ENCODE measurements around the gene CXCL9.

The CXCL9 gene

DNA sequence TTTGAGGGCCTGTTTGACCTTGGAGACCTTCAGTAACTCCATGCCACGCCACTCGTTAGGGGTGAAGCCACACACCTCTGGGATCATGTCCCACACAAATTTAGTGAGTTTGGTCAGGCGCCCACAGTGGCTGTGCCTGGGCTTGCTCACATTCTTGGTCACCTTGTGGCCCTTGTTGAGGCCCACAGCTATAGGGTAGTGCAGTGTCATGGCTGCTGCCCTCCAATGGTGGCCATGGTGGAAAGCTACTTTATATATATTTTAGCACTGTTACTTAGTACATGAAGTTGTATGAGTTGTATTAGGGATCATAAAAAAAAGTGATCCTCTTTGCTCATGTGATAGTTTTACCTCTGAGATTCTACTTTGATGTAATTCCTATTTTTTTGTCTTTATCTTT is 29.5 kb upstream of the CXCL9 start:
- no peak for DNase-seq (ENCODE audit: low read depth)
- TF ChIP-seq, protein P1, sequence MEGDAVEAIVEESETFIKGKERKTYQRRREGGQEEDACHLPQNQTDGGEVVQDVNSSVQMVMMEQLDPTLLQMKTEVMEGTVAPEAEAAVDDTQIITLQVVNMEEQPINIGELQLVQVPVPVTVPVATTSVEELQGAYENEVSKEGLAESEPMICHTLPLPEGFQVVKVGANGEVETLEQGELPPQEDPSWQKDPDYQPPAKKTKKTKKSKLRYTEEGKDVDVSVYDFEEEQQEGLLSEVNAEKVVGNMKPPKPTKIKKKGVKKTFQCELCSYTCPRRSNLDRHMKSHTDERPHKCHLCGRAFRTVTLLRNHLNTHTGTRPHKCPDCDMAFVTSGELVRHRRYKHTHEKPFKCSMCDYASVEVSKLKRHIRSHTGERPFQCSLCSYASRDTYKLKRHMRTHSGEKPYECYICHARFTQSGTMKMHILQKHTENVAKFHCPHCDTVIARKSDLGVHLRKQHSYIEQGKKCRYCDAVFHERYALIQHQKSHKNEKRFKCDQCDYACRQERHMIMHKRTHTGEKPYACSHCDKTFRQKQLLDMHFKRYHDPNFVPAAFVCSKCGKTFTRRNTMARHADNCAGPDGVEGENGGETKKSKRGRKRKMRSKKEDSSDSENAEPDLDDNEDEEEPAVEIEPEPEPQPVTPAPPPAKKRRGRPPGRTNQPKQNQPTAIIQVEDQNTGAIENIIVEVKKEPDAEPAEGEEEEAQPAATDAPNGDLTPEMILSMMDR (IDR thresholded peaks at IDR 0.05; ENCODE audit: control insufficient read depth, insufficient read depth, low read depth, low read length, missing control alignments), result no peak
- H3K4me3 ChIP-seq (ENCODE audit: control insufficient read depth, low read depth, low read length), result no peak overlapping the region

DNA sequence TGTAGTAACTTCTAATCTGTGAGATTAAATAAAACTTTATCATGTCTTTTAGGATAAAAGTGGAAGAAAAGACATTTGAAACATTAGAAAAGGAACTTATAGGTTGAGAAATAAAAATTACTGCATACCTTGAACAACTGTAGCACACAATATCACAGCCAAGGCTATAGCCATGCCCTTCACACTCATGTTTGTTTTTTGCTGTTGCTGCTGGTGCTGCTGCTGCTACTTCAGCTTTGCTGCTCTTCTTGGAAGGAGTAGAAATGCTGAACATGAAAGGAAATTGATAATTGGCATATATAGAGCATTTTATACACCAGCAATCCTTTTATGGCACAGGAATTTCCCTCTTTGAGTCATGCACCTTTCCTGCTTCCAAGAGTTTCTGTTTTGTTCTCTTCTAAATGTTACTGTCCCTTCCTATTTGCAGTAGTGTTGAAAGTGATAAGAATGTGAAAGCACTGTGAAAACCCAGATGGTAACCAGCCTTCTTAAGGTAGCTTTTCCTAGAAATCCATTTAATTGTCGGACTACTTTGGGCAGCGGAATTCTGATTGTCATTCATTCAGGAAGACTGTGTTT is 28.6 kb upstream of the CXCL9 start, which contains the start of gene CXCL11:
Gene CXCL11 (minus strand): TSS at position 272 of the 582 bp plus-strand sequence. CDS start 83 bp downstream, at position 189.
- TF ChIP-seq, protein P1 (IDR thresholded peaks at IDR 0.05; ENCODE audit: control insufficient read depth, insufficient read depth, low read depth, low read length, missing control alignments), result no peak
- no peak for DNase-seq (ENCODE audit: low read depth)
- no peak within 1 kb of the TSS for H3K4me3 ChIP-seq (ENCODE audit: control insufficient read depth, low read depth, low read length)

DNA sequence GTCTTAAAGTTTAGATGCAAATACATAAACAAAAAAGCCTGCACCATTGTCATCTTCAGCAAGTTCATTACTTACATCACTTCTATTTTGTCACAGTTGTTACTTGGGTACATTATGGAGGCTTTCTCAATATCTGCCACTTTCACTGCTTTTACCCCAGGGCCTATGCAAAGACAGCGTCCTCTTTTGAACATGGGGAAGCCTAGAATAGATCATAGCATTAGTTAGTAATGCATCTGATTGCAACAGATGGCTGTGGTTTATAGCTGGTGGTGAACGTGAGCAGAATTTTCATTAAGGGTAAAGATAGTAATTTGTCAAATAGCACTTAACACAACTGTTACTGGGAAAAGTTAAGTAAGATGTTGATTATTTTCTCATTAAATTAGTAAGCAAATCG is 27.8 kb upstream of the CXCL9 start:
- TF ChIP-seq, protein P1 (IDR thresholded peaks at IDR 0.05; ENCODE audit: control insufficient read depth, insufficient read depth, low read depth, low read length, missing control alignments), result no peak
- no peak for DNase-seq (ENCODE audit: low read depth)
- H3K4me3 ChIP-seq (ENCODE audit: control insufficient read depth, low read depth, low read length), result no peak overlapping the region

DNA sequence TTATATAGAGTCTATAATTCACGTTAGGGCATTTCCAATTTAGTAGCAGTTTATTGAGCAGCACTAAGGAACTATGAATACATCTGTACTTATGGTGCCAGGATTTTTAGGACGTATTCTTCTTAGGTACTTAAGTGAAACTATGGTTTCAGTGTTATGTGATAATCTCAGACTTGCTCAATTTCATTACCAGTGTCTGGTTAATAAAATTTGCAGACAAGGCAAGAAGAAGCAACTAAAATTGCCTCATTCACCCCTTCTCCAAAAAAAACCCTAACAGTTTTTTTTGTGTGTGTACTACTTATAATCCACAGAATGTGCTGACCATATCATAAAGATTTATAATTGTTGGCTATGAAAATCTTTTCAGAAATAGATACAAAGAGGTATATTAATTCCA is 22.0 kb upstream of the CXCL9 start:
- H3K4me3 ChIP-seq (ENCODE audit: control insufficient read depth, low read depth, low read length), result no peak overlapping the region
- TF ChIP-seq, protein P1 (IDR thresholded peaks at IDR 0.05; ENCODE audit: control insufficient read depth, insufficient read depth, low read depth, low read length, missing control alignments), result no peak
- DNase-seq (ENCODE audit: low read depth), result no peak

DNA sequence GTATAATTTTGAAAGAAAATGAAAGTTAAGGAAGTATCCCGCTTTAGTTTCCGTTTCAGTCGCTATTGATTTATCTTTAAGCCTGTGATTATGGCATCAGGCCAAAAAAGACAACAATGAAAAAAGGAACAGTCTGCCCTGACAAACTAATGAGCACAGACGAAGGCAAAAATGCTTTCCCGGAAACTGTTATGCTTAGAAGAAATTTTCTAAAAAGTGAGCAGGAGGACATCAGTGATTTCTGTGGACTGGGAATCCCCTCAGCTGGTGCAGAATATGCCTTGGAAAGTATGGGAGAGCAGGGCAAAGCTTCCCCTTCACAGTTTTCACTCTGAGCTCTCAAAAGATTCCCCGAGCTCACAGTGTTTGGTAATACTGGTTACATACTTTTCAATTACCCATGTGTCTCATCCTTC is 21.0 kb upstream of the CXCL9 start:
- no peak for DNase-seq (ENCODE audit: low read depth)
- TF ChIP-seq, protein P1 (IDR thresholded peaks at IDR 0.05; ENCODE audit: control insufficient read depth, insufficient read depth, low read depth, low read length, missing control alignments), result no peak
- no peak overlapping the region for H3K4me3 ChIP-seq (ENCODE audit: control insufficient read depth, low read depth, low read length)

DNA sequence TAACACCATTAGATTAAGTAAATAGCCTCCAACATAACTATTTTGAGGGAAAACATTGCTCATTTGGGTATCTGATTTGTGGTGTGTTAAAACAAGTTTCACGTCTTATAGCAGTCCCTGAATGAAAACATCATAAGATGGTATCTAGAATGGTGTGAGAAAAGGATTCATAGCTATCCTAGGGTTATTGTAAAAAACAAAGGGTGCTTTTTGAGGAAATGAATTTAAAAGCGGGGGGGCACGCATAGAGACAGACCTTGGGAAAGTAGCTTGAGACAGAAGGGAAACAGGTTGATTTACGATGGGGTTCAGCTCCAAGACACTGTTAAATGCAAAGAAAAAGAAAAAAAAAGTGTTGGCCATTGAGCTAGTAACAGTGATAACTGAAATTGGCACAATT is 16.8 kb upstream of the CXCL9 start:
- no peak for DNase-seq (ENCODE audit: low read depth)
- no peak overlapping the region for H3K4me3 ChIP-seq (ENCODE audit: control insufficient read depth, low read depth, low read length)
- TF ChIP-seq, protein P1 (IDR thresholded peaks at IDR 0.05; ENCODE audit: control insufficient read depth, insufficient read depth, low read depth, low read length, missing control alignments), result no peak
